Kidney (tissue), 14 donors: ENCODE measurements around the gene ZBTB21. TPM values are rescaled to one million over a fixed set of nuclear protein-coding genes. Genes with fewer than 3 reads are reported as not detected.

ENCODE experiments used
- DNase-seq, 5 donors: peaks; one replicate each; pipeline ENCODE4 v3.0.0-alpha.2; 2013 to 2020
- FAIRE-seq: peaks from 2 replicates; lab custom pipeline; 2012; peaks lifted over from hg19 to GRCh38; lab: Jason Lieb, UNC
- H3K27ac ChIP-seq, 2 donors: one replicate each; pipeline ENCODE4 v1.7.0; 2013; ENCODE audit warnings: low read depth in 2 of 2, low read length in 2 of 2, inconsistent platforms in 1 of 2
- H3K27me3 ChIP-seq: one replicate; pipeline ENCODE4 v1.7.1; 2013; ENCODE audit warnings: low read length, inconsistent platforms; ENCODE audit not compliant: control insufficient read depth, insufficient read depth
- H3K36me3 ChIP-seq, 3 donors: one replicate each; pipeline versions ENCODE4 v1.7.0 to v1.7.1; 2013; ENCODE audit warnings: low read length in 3 of 3, control low read depth in 1 of 3, inconsistent platforms in 1 of 3; ENCODE audit not compliant: insufficient read depth in 3 of 3, control insufficient read depth in 2 of 3
- H3K4me1 ChIP-seq, 3 donors: one replicate each; pipeline versions ENCODE4 v1.7.0 to v1.7.1; 2013; ENCODE audit warnings: low read length in 3 of 3, inconsistent platforms in 1 of 3, low read depth in 1 of 3; ENCODE audit not compliant: control insufficient read depth in 2 of 3, insufficient read depth in 2 of 3
- H3K4me3 ChIP-seq, 3 donors: one replicate each; pipeline versions ENCODE4 v1.7.0 to v1.8.1; 2013; ENCODE audit warnings: low read length in 3 of 3, control low read depth in 1 of 3, inconsistent platforms in 1 of 3
- H3K9ac ChIP-seq, 3 donors: one replicate each; pipeline versions ENCODE4 v1.7.0 to v1.7.1; 2013; ENCODE audit warnings: low read length in 3 of 3, control low read depth in 1 of 3, inconsistent platforms in 1 of 3
- H3K9me3 ChIP-seq, 3 donors: one replicate each; pipeline versions ENCODE4 v1.7.0 to v1.7.1; 2013; ENCODE audit warnings: low read length in 3 of 3, control low read depth in 1 of 3, inconsistent platforms in 1 of 3; ENCODE audit not compliant: control insufficient read depth in 2 of 3, insufficient read depth in 1 of 3
- intact Hi-C: fragments of 100-400 bp; cut with DNase I; formaldehyde crosslinking; loops from one replicate; pipeline ENCODE4 v1.11.1; 2022
- polyA plus RNA-seq: library from polyadenylated mRNA; stranded (reverse); fragments of 350-450 nt; fragmentation: Illumina TruSeq; extraction: RNeasy Lipid Tissue Mini Kit (QIAGEN cat#74804); gene quantifications from one replicate; pipeline ENCODE4 v1.2.3, GENCODE V29; 2014; ENCODE audit warnings: low read depth, low replicate concordance; ENCODE audit not compliant: insufficient read depth
- total RNA-seq: library from RNA; stranded (reverse); fragmentation: NEBNext Ultra II Directional; extraction: Animal tissue kit (Norgen Biotek cat#: 25700); gene quantifications from one replicate; pipeline ENCODE4 v1.2.1, GENCODE V29; 2021
- TF ChIP-seq, protein P1 (sequence below): IDR thresholded peaks from 3 replicates; pipeline ENCODE4 v1.5.1; 2012; ENCODE audit warnings: mild to moderate bottlenecking, moderate library complexity, borderline replicate concordance; ENCODE audit not compliant: insufficient read depth; ENCODE audit errors: extremely low read depth
- donor health status: control.
- donor health status: control.
- donor health status: control.
- donor health status: control.
- donor health status: control.
- donor health status: DM: yes; HTN: yes; CAD: no.
- donor health status: Normal renal cell carcinoma (clear cell type).

Gene ZBTB21
- total and polyA plus RNA-seq, 2 donors from 2014 or later = 2.3 to 16.0 TPM

DNA sequence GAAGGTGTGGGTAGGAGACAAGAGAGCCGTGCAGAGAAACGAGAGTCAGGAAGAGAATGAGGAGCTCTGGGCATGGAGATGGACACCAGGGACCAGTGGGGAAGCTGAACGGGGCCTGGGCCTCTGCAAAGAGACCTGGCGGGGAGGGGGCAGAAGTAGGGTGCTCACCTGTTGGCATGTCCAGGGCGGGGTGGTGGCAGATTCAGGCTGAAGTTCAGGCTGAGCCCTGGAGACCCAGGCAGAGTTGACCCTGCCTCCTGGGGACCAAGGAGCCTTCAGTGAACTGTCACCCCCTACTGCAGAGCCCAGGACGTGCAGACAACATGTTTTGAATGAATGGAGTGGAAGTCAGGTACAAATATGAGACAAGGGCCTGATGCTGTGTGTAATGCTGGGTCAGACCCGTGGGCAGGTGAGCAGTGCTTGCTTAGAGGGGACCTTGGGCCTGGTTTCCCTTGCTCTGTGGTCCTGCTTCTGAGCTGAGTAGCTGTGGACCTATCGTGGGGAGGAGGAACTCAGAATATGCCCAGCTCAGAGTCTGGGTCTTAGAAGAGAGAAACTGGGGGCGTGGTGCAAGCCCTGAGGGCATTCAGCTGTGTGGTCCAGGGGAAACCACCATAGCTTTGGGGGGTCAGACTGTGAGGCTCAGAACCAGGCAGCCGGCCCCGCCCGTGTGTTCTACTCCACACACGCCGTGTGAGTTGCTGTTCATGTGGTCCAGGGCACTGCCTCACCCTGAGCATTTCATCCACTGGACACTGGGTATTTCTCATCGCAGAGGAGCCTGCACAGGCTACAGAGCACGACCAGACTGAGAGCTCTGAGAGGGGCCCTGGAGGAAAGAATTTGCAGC lies 39.6 kb upstream of the ZBTB21 start:
- Histone ChIP-seq H3K9me3 (no peaks in the 10 kb centered on the region), H3K27ac (no peak overlapping the region), H3K4me3 (no peak overlapping the region), H3K36me3 (no peaks in the 10 kb centered on the region), H3K4me1 (no peaks in the 10 kb centered on the region), H3K9ac (no peak overlapping the region), H3K27me3 (no peaks in the 10 kb centered on the region)
- intact Hi-C loops = no loop called here
- FAIRE-seq = no peak
- TF ChIP-seq, protein P1, sequence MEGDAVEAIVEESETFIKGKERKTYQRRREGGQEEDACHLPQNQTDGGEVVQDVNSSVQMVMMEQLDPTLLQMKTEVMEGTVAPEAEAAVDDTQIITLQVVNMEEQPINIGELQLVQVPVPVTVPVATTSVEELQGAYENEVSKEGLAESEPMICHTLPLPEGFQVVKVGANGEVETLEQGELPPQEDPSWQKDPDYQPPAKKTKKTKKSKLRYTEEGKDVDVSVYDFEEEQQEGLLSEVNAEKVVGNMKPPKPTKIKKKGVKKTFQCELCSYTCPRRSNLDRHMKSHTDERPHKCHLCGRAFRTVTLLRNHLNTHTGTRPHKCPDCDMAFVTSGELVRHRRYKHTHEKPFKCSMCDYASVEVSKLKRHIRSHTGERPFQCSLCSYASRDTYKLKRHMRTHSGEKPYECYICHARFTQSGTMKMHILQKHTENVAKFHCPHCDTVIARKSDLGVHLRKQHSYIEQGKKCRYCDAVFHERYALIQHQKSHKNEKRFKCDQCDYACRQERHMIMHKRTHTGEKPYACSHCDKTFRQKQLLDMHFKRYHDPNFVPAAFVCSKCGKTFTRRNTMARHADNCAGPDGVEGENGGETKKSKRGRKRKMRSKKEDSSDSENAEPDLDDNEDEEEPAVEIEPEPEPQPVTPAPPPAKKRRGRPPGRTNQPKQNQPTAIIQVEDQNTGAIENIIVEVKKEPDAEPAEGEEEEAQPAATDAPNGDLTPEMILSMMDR = no peak
- DNase-seq = no peak

DNA sequence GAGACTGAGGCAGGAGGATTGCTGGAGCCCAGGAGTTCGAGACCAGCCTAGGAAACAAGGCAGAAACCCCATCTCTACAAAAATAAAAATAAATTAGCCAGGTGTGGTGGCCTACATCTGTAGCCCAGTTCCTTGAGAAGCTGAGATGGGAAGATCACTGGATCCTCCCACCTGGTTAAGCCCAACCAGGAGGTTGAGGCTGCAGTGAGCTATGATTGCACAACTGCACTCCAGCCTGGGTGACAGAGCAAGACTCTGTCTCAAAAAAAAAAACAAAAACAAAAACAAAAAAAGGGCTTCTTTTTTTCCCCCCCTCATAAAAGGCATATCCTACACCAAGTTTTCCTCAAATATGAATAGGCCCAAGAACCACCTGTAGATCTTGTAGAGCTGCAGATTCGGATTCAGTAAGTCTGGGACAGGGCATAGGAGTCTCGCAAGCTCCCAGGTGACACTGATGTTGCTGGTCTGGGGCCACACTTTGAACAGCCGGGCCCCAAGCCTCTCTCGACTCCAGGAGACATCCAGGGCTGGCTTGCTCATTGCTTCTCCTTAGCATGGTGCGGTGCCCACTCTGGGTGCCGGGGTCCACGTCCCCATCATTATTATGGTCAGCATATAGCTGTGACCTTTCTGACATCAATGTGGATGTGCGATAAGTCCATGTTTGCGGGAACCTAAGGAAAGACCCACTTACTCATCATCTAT lies 38.9 kb upstream of the ZBTB21 start:
- intact Hi-C loops = no loop called here
- Histone ChIP-seq H3K36me3 (no peaks in the 10 kb centered on the region), H3K4me3 (no peak overlapping the region), H3K9ac (no peak overlapping the region), H3K9me3 (no peaks in the 10 kb centered on the region), H3K27me3 (no peaks in the 10 kb centered on the region), H3K27ac (no peak overlapping the region), H3K4me1 (no peaks in the 10 kb centered on the region)
- TF ChIP-seq, protein P1 = no peak
- no peak for DNase-seq
- no peak for FAIRE-seq

DNA sequence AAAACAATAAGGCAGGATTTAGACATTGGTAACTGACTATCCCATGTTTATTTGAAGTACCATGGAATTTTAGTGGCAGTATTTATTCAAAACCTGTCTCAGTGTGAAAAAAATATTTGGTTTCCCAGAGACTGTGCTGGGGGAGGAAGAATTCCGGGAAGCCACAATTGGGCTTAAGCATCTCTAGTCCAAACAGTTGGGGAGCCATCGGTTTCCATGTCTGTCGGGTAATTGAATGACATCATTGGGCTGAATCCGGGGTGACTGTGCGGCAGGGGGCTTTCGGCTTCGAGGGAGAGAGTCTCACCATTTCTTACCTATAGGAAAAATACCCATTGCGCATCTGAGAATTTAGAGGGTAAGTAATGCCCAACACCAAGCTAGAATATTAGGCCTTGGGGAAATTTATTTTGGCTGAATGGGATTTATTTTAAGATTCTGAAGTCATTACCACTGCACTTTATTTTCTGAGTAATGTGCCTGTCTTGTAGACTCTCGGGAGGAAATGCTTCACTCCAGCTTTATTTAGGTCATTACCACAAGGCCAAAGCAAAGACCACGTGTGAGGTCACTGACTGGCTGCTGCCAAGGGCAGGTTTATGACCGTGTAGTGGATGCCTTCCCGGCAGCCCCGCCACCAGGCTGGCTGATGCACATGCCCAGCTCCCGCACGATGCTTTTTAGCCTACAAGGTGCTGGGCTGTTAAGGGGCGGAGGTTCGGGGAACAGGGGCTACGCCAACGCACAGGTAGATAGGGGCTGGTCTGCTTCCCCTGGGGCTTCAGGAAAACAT lies 37.9 kb upstream of the ZBTB21 start:
- FAIRE-seq (no peak), DNase-seq (peak in 4 of 5 donors; percentile 49 to 87 (median 67))
- H3K36me3 ChIP-seq = no peaks in the 10 kb centered on the region
- intact Hi-C loops = no loop called here
- H3K4me3 ChIP-seq = no peak overlapping the region
- H3K9ac ChIP-seq = no peak overlapping the region
- H3K27ac ChIP-seq = no peak overlapping the region
- TF ChIP-seq, protein P1 = peak; percentile 10
- no peaks in the 10 kb centered on the region for H3K4me1 ChIP-seq
- H3K27me3 ChIP-seq = no peaks in the 10 kb centered on the region
- H3K9me3 ChIP-seq = no peaks in the 10 kb centered on the region
